Measurements from ENCODE around the gene AKAP8L. TPM values are rescaled to one million over a fixed set of nuclear protein-coding genes. Genes with fewer than 3 reads are reported as not detected.

The AKAP8L gene
- total RNA-seq, 4 donors from 2014 or later = 33.9 to 90.2 (median 63.4) TPM

GRCh38 chr19:15431396-15432017, 12.7 kb upstream of the AKAP8L start:
- Histone ChIP-seq H3K36me3 (peaks cover 7 to 42% (median 24%) of the 10 kb centered on the region in 3 donors), H3K4me1 (peaks cover 23 to 53% (median 32%) of the 10 kb centered on the region in 3 donors), H3K4me3 (peak overlapping the region; percentile 88 to 95 (median 90)), H3K9me3 (no peaks in the 10 kb centered on the region), H3K27ac (peak overlapping the region; percentile 63 to 95 (median 82)), H3K27me3 (no peaks in the 10 kb centered on the region)
- DNase-seq = no peak
- WGBS, 2 donors = 9 to 13% methylated on average over 7 of the region's 7 CpGs
- intact Hi-C loops (cut with DNase I) = no loop called here
- no peak for TF ChIP-seq POLR2A (IDR thresholded peaks at IDR 0.05)
- TF ChIP-seq CTCF (IDR thresholded peaks at IDR 0.05) = no peak

- intact Hi-C loops (cut with DNase I) = no loop called here
- DNase-seq = no peak
- 75 to 77% methylated on average over 3 to 7 of the region's 10 CpGs for WGBS, 2 donors
Observed at GRCh38 chr19:15430526-15431120, 11.8 kb upstream of the AKAP8L start.

GRCh38 chr19:15429825-15430467, 11.2 kb upstream of the AKAP8L start:
- DNase-seq = no peak
- no peaks in the 10 kb centered on the region for H3K9me3 ChIP-seq
- peaks cover 23 to 50% (median 32%) of the 10 kb centered on the region in 3 donors for H3K4me1 ChIP-seq
- peaks cover 19 to 57% (median 30%) of the 10 kb centered on the region in 3 donors for H3K36me3 ChIP-seq
- no peaks in the 10 kb centered on the region for H3K27me3 ChIP-seq
- 69 to 83% methylated on average over 4 to 15 of the region's 24 CpGs for WGBS, 2 donors
- intact Hi-C loops (cut with DNase I) = no loop called here
- H3K4me3 ChIP-seq = no peak overlapping the region
- no peak overlapping the region for H3K27ac ChIP-seq
- TF ChIP-seq CTCF (IDR thresholded peaks at IDR 0.05) (no peak), POLR2A (IDR thresholded peaks at IDR 0.05) (no peak)

More at GRCh38 chr19:15430526-15431120, 11.8 kb upstream of the AKAP8L start:
- Histone ChIP-seq H3K9me3 (no peaks in the 10 kb centered on the region), H3K27me3 (no peaks in the 10 kb centered on the region), H3K4me3 (peak overlapping the region in 3 of 4 donors; percentile 88 to 95 (median 90)), H3K36me3 (peaks cover 14 to 50% (median 24%) of the 10 kb centered on the region in 3 donors), H3K27ac (no peak overlapping the region), H3K4me1 (peaks cover 23 to 50% (median 32%) of the 10 kb centered on the region in 3 donors)
- no peak for TF ChIP-seq CTCF (IDR thresholded peaks at IDR 0.05)
- TF ChIP-seq POLR2A (IDR thresholded peaks at IDR 0.05) = no peak

GRCh38 chr19:15428956-15429824, 10.4 kb upstream of the AKAP8L start:
- Histone ChIP-seq H3K4me3 (no peak overlapping the region), H3K4me1 (peaks cover 23 to 50% (median 32%) of the 10 kb centered on the region in 3 donors), H3K36me3 (peaks cover 26 to 64% (median 37%) of the 10 kb centered on the region in 3 donors), H3K27me3 (no peaks in the 10 kb centered on the region), H3K9me3 (no peaks in the 10 kb centered on the region), H3K27ac (no peak overlapping the region)
- DNase-seq = no peak
- intact Hi-C loops (cut with DNase I) = no loop called here
- WGBS, 2 donors = 86 to 100% methylated on average over 2 to 8 of the region's 22 CpGs
- TF ChIP-seq CTCF (IDR thresholded peaks at IDR 0.05) = no peak
- TF ChIP-seq POLR2A (IDR thresholded peaks at IDR 0.05) = no peak

All from esophagus squamous epithelium (tissue), 5 donors.